Right cardiac atrium (tissue), 5 donors: Measurements from ENCODE around the gene PLCE1. TPM values are rescaled to one million over a fixed set of nuclear protein-coding genes. Genes with fewer than 3 reads are reported as not detected.

Experiments used
- ATAC-seq, 2 donors: fragments of 200-7000 bp; cut with Tn5 transposase; one replicate each; pipeline versions ENCODE4 v1.8.0 to v1.9.1; 2020; ENCODE audit warnings: moderate library complexity in 2 of 2, mild to moderate bottlenecking in 1 of 2
- DNase-seq, 3 donors: peaks; one replicate each; pipeline ENCODE4 v3.0.0-alpha.2; 2020
- H3K27ac ChIP-seq: one replicate; pipeline ENCODE4 v1.5.1; 2013; ENCODE audit warnings: mild to moderate bottlenecking, low read length, control low read depth, moderate library complexity
- H3K27me3 ChIP-seq: one replicate; pipeline ENCODE4 v1.6.1; 2013; ENCODE audit not compliant: control insufficient read depth, insufficient read depth
- H3K4me1 ChIP-seq: one replicate; pipeline ENCODE4 v1.6.1; 2013; ENCODE audit warnings: low read length; ENCODE audit not compliant: control insufficient read depth, insufficient read depth
- H3K4me3 ChIP-seq: one replicate; pipeline ENCODE4 v1.5.1; 2013; ENCODE audit warnings: low read length, control low read depth
- H3K9me3 ChIP-seq: one replicate; pipeline ENCODE4 v1.6.1; 2013; ENCODE audit warnings: low read length; ENCODE audit not compliant: control insufficient read depth
- WGBS: extraction: QIAGEN DNeasy Blood & Tissue Kit; methylation state at CpG from one replicate; pipeline ENCODE4 v1.1.7; 2013; 5-methylcytosine and 5-hydroxymethylcytosine counted together
- intact Hi-C, 4 donors: fragments of 100-400 bp; cut with DNase I; formaldehyde crosslinking; loops; one replicate each; pipeline versions ENCODE4 v1.11.0 to v1.14.0; 2022 to 2023
- polyA plus RNA-seq: library from polyadenylated mRNA; stranded (reverse); fragments of 200-250 nt; gene quantifications from one replicate; pipeline ENCODE4 v1.2.3, GENCODE V29; 2013
- total RNA-seq, 4 donors: library from RNA; stranded (reverse); fragmentation: NEBNext Ultra II Directional; extraction: Animal tissue kit (Norgen Biotek cat#: 25700); gene quantifications; one replicate each; pipeline ENCODE4 v1.2.1, GENCODE V29; 2021
- donor health status: healthy with polysubstance abuse.
- donor health status: DM: no; HTN: yes; CAD: no.
- donor health status: DM: no; HTN: no; CAD: no.
- donor health status: DM: no; HTN: yes; CAD: no; lungs with severe emphysema.
- donor health status: DM: yes; HTN: yes; CAD: no.

The PLCE1 gene
- total and polyA plus RNA-seq, 5 donors = 6.0 to 23.4 (median 20.9) TPM

DNA sequence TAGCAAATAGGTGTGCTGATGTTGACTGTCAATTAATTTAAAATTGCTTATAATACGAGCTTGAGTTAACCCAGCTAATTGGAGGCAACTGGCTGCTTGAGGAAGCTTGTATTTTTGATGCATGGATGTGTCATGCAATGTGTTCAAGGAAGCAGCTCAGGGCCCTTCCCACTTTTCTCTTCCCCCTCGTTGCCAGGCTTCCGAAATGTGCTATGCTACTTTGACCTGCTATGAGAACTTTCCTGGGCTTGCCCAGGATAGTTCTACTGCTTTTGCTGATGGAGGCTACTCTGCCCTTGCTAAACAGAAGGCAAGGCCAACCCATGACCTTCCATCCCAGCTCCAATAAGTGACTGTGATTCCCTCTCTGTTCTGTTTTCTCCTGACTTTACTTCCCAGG, 24.4 kb downstream of the PLCE1 start:
- DNase-seq = no peak
- H3K4me3 ChIP-seq = no peak overlapping the region
- peak in 1 of 2 donors; percentile 45 for ATAC-seq
- intact Hi-C loops = loop anchor here in 1 of 4 donors (10.0 kb wide), 1 partner anchor 117 kb away; no protein-coding TSS in a partner anchor
- H3K9me3 ChIP-seq = no peaks in the 10 kb centered on the region
- H3K27ac ChIP-seq = peak overlapping the region; percentile 45
- H3K4me1 ChIP-seq = peaks cover 8% of the 10 kb centered on the region
- no peaks in the 10 kb centered on the region for H3K27me3 ChIP-seq
- WGBS = 64% methylated on average over 3 of the region's 3 CpGs

DNA sequence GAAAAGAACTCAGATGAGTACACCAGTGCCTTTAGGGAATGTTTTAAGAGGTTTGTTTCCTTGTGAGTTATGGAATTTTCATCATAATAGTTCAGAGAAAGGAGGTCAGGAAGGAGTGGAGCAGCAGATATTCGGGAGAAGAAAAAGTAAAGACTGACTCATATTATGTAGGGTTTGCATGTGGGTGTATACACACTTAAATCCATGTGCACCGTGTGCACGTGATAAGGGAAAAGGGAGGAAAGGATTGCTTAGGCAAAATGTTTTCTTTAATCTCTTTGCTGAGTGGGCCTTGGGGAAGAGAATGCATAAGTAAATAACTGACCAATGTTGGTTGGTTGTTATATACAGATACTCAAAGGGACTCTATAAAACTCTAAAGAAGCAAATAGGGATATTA, 30.2 kb downstream of the PLCE1 start:
- 40% methylated on average over 3 of the region's 3 CpGs for WGBS
- Histone ChIP-seq H3K4me3 (no peak overlapping the region), H3K27ac (no peak overlapping the region), H3K4me1 (peaks cover 1% of the 10 kb centered on the region), H3K9me3 (no peaks in the 10 kb centered on the region), H3K27me3 (no peaks in the 10 kb centered on the region)
- intact Hi-C loops = no loop called here
- ATAC-seq (no peak), DNase-seq (no peak)

- intact Hi-C loops = no loop called here
- Histone ChIP-seq H3K4me1 (no peaks in the 10 kb centered on the region), H3K27ac (no peak overlapping the region), H3K4me3 (no peak overlapping the region), H3K27me3 (no peaks in the 10 kb centered on the region), H3K9me3 (no peaks in the 10 kb centered on the region)
- DNase-seq (no peak), ATAC-seq (no peak)
Measured at GRCh38 chr10:94024407-94024806, 30.7 kb downstream of the PLCE1 start.

- Histone ChIP-seq H3K9me3 (no peaks in the 10 kb centered on the region), H3K27ac (no peak overlapping the region), H3K4me1 (no peaks in the 10 kb centered on the region), H3K4me3 (no peak overlapping the region), H3K27me3 (no peaks in the 10 kb centered on the region)
- no peak for DNase-seq
- ATAC-seq = no peak
- WGBS = 93% methylated on average over 1 of the region's 1 CpG
- intact Hi-C loops = no loop called here
Measured at GRCh38 chr10:94025806-94026205, 32.1 kb downstream of the PLCE1 start.

- Histone ChIP-seq H3K4me1 (no peaks in the 10 kb centered on the region), H3K9me3 (no peaks in the 10 kb centered on the region), H3K27me3 (no peaks in the 10 kb centered on the region), H3K4me3 (no peak overlapping the region), H3K27ac (no peak overlapping the region)
- DNase-seq = no peak
- ATAC-seq = no peak
- 52% methylated on average over 2 of the region's 2 CpGs for WGBS
- intact Hi-C loops = no loop called here
Measured at GRCh38 chr10:94027197-94027596, 33.5 kb downstream of the PLCE1 start.

- ATAC-seq (no peak), DNase-seq (no peak)
- Histone ChIP-seq H3K4me3 (no peak overlapping the region), H3K27ac (no peak overlapping the region), H3K4me1 (no peaks in the 10 kb centered on the region), H3K9me3 (no peaks in the 10 kb centered on the region), H3K27me3 (no peaks in the 10 kb centered on the region)
- intact Hi-C loops = loop anchor here in 1 of 4 donors (2.0 kb wide), 1 partner anchor 37 kb away; the partner anchor contains the start of gene PLCE1
Measured at GRCh38 chr10:94029955-94030354, 36.2 kb downstream of the PLCE1 start.

DNA sequence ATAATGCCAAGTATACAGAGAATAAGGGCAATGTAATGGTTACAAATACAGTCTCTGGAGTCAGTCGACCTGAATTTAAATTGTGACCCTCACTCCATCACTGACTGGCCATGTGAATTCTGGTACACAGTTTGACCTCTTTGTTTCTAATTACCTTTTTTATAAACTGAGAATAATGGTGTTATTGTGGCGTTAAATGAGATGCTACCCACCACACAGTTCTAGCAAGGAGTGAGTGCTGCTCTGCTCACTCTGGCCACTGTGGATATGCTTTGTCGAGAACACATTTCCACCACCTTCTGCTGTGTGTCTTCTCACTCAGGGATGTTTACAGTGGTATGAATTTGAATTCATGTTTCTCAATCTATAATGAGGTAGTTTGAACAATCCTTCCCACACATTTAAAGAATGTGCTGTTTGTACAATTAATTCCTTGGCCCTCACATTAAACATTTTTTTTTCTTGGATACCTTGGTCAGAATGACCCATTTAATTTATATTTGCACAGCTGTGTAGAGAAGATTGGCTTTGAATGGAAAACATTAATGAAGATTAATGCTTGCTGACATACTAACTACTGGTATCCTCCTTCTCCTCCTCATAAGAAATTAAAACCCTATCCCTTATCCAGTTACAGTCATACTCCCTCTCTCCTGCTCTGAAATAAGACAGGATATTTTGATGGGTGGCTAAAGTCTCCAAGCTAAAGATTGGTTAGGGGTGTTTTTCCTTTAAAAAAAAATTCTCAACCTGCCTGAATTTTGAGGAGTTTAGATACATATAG, 42.4 kb downstream of the PLCE1 start:
- intact Hi-C loops = no loop called here
- Histone ChIP-seq H3K4me3 (no peak overlapping the region), H3K9me3 (no peaks in the 10 kb centered on the region), H3K4me1 (peaks cover 3% of the 10 kb centered on the region), H3K27me3 (no peaks in the 10 kb centered on the region), H3K27ac (no peak overlapping the region)
- ATAC-seq = no peak
- WGBS = 74% methylated on average over 3 of the region's 3 CpGs
- no peak for DNase-seq

- 28% methylated on average over 1 of the region's 1 CpG for WGBS
- H3K4me1 ChIP-seq = peaks cover 3% of the 10 kb centered on the region
- H3K27me3 ChIP-seq = no peaks in the 10 kb centered on the region
- no peaks in the 10 kb centered on the region for H3K9me3 ChIP-seq
- no peak overlapping the region for H3K4me3 ChIP-seq
- no peak overlapping the region for H3K27ac ChIP-seq
- intact Hi-C loops = no loop called here
- ATAC-seq (no peak), DNase-seq (no peak)
Measured at GRCh38 chr10:94036766-94037033, 43.0 kb downstream of the PLCE1 start.

- intact Hi-C loops = no loop called here
- WGBS = 60% methylated on average over 3 of the region's 3 CpGs
- DNase-seq = no peak
- Histone ChIP-seq H3K4me3 (no peak overlapping the region), H3K27ac (no peak overlapping the region), H3K27me3 (no peaks in the 10 kb centered on the region), H3K9me3 (no peaks in the 10 kb centered on the region), H3K4me1 (peaks cover 3% of the 10 kb centered on the region)
- no peak for ATAC-seq
Measured at GRCh38 chr10:94037286-94037685, 43.6 kb downstream of the PLCE1 start.

- WGBS = 59% methylated on average over 4 of the region's 4 CpGs
- no peak for ATAC-seq
Measured at GRCh38 chr10:94038024-94038423, 44.3 kb downstream of the PLCE1 start.

DNA sequence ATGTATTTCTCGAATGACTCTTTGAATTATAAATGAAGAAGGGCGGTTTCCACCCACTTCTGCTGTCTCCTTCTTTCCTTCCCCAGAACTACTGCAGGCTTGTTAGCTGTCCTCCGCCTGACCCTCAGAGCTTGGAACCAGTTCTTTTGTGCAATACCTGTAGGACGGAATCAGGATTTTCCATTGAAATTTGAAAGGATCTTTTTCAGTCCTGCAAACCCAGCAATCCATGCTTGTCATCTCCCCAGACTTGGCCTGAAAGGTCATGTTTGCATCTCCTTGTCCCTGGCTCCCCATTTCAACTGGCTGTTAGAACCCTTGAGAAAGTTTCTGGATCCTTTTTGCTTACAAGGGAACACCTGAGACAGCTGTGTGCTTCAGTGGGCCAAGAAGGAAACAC, 47.5 kb downstream of the PLCE1 start:
- no peak overlapping the region for H3K4me3 ChIP-seq
- H3K4me1 ChIP-seq = peaks cover 5% of the 10 kb centered on the region
- no peaks in the 10 kb centered on the region for H3K27me3 ChIP-seq
- 94% methylated on average over 4 of the region's 4 CpGs for WGBS
- ATAC-seq (no peak), DNase-seq (no peak)
- intact Hi-C loops = no loop called here
- no peaks in the 10 kb centered on the region for H3K9me3 ChIP-seq
- no peak overlapping the region for H3K27ac ChIP-seq

More at GRCh38 chr10:94038024-94038423, 44.3 kb downstream of the PLCE1 start:
- Histone ChIP-seq H3K27me3 (no peaks in the 10 kb centered on the region), H3K4me1 (peaks cover 4% of the 10 kb centered on the region), H3K27ac (no peak overlapping the region), H3K4me3 (no peak overlapping the region), H3K9me3 (no peaks in the 10 kb centered on the region)
- intact Hi-C loops = no loop called here
- no peak for DNase-seq
